HG03432 (cell line): ENCODE results near the gene SIGMAR1.

Source experiments
- ATAC-seq: cut with Tn5 transposase; IDR thresholded peaks from one replicate; pipeline ENCODE4 v1.9.1; 2021; ENCODE audit warnings: mild to moderate bottlenecking, moderate library complexity; ENCODE audit not compliant: unreplicated experiment

SIGMAR1 gene

DNA sequence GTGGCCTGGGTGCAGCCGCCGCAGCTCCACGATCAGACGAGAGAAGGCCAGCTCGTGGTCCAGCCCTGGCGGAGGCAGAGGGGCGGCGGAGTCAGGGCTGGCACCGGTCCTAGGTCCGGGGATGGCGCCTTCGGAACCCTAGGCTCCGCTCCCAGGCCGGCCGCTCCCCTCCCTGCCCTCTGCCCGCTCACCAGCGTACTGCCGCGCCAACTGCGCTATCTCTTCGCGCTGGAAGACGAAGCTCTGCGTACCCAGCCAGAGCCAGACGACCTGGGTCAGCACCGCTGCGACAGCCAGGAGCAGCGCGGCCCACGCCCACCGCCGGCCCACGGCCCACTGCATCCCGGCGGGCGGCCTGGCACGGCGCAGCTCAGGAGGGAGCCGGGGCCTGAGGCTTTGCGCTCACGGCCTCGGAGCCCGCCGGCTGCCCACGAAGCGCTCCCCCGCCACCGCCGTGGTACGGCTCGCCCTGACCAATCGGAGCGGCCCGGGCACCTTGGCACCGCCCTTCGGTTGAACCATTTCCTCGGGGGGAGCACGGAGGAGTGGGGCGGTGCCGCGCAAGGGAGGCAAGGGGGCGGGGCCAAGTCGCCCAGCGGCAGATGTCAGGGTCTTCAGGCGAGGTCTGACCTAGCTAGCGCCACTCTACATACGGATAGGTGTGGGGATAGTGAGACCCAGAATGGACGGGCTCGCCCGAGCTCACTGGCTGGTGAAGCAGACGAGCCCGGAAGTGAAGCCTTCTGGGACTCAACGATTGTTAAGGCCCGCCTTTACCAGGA, at the start of gene SIGMAR1:
TSS of gene SIGMAR1 (minus strand) at position 432 of the 782 bp plus-strand sequence. CDS start at position 342, 90 bp downstream.
- peak; percentile 94 for ATAC-seq

- ATAC-seq: no peak
These were observed 49.1 kb upstream of the SIGMAR1 start for GRCh38 chr9:34686732-34687131.

DNA sequence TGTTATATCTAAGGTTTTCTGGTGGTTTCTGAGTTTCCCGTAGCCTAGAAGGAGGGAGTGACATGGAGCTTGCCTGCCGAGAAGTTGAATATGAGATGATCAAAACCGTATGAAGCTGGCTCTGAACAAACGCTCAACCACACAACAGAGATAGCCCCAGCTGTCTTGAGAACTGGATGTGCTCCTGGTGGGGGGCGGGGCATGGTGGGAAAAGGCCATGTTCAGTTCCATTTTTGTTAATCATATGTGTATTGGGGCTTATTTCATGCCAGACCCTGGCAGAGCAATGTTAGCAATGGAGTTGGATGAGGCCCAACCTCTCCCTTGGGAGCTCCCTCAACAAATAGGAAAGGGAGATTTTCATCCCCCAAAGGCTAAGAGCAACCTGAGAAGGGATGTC, 48.6 kb upstream of the SIGMAR1 start:
- ATAC-seq: no peak

DNA sequence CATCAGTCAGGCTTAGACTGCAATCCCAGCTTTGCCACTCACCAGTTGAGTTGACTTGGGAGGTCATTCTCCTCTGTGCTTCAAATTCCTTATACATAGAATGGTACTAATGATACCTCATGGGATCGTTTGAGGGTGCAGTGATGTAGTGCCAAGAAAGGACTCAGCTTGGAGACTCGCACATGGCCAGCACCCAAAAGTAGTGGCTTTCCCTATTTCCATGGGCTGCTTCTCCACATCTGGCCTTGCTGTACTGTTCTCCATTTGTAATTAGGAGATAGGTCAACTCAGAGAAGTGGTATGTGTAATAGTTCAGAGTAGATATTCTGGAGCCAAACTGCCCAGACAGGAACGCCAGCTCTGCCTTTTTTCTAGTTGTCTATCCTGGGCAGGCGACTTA, 48.0 kb upstream of the SIGMAR1 start:
- no peak for ATAC-seq

GRCh38 chr9:34684816-34685215, 47.2 kb upstream of the SIGMAR1 start:
- no peak for ATAC-seq

DNA sequence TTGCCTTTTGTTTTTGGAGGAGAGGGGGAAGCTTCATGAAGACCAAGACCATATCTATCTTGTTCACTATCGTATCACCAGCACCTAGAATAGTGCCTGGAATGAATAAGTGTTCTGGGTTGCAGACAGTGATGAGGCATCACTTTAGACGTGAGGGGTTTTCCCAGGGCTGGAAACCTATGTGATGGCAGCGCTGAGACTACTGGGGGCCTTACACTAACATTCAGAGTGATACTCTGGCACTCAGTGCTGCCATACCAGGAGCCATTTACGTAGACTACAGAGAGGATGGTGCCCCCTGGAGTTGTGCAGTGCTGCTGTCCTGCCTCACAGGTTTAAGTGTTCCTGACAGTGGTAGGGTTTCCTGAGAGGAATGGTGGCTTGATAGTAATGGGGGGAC, 46.6 kb upstream of the SIGMAR1 start:
- ATAC-seq: no peak

- ATAC-seq: no peak
These were observed 38.3 kb upstream of the SIGMAR1 start for GRCh38 chr9:34675869-34676268.

DNA sequence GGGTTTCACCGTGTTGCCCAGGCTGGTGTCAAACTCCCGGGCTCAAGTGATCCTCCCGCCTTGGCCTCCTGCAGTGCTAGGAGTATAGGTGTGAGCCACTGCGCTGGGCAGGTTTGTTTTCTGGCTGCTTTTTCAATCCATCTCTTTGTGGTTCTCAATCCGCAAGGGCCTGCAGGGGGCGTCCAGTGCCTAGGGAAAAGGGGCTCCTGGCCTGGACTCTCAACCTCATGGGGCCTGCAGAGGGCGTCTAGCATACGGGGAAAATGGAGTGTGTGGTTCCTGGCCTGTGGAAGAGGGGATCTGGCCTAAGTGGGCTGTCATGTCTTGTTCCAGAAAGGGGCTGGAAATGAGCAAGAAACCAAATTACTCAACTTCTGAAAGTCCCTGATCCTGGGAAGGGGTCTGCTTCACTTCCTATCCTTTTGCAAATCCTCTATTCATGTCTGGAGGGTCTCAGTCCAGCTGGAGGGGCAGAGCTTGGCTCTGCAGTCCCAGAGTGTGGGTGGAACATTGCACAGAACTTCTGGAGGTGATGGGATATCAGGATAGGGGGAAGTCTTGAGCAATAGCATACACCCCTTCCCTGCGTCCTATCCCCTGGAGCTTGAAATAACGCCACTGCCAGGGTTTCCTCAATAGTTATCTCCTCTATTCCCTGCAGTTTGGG, 37.6 kb upstream of the SIGMAR1 start:
- ATAC-seq: no peak

- no peak for ATAC-seq
These were observed 36.9 kb upstream of the SIGMAR1 start for GRCh38 chr9:34674440-34674839.

DNA sequence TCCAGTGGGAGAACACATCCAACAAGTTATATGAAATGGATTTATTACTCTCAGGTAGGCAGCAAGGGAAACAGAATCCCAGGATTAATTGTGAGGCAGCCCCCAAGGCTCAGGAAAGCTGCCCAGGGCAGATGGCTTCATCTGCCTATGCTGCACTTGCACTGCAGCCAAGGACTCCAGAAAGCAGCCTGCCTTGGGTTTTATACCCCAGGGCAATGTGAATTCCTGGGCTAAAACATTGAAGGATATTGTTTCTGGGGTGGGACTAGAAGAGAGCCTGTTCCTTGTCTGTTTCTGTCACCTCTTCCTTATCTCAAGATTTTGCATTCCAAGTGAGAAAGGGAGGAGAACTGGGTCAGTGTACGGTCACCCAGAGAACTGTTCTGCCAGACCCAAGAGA, 33.7 kb upstream of the SIGMAR1 start:
- ATAC-seq: no peak

DNA sequence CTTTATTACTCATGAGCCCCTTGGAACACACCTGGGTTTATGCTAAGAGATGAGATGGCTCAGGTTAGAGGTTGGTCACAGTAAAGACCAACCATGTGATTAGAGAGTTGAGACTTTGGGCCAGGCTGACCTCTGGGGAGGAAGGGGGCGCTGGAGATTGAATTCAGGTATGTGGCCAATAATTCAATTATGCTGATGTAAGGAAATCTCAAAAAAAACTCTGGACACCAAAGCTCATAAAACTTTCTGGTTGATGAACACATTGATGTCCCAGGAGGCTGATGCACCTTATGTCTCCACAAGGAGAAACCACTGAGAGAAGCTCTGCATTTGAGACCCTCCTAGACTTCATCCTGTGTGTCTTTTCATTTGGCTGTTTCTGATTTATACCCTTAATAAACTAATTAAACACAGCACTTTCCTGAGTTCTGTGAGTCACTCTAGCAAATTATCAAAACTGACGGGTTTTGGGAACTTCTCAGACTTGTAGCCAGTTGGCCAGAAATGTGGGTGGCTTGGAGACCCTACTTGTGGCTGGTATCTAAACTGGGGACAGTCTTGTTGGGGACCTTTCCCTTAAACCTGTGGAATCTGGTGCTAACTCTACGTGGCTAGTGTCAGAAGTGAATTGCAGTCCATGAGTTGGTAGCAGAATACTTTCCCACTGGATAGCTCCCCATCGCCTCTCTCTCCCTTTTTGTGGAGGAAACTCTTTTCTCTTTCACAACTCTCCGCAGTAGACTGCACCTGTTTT, 32.4 kb upstream of the SIGMAR1 start:
- ATAC-seq: no peak

- ATAC-seq: peak; percentile 72
These were observed 28.0 kb upstream of the SIGMAR1 start for GRCh38 chr9:34665381-34666250.

- peak; percentile 29 for ATAC-seq
These were observed 27.4 kb upstream of the SIGMAR1 start for GRCh38 chr9:34665067-34665380.

DNA sequence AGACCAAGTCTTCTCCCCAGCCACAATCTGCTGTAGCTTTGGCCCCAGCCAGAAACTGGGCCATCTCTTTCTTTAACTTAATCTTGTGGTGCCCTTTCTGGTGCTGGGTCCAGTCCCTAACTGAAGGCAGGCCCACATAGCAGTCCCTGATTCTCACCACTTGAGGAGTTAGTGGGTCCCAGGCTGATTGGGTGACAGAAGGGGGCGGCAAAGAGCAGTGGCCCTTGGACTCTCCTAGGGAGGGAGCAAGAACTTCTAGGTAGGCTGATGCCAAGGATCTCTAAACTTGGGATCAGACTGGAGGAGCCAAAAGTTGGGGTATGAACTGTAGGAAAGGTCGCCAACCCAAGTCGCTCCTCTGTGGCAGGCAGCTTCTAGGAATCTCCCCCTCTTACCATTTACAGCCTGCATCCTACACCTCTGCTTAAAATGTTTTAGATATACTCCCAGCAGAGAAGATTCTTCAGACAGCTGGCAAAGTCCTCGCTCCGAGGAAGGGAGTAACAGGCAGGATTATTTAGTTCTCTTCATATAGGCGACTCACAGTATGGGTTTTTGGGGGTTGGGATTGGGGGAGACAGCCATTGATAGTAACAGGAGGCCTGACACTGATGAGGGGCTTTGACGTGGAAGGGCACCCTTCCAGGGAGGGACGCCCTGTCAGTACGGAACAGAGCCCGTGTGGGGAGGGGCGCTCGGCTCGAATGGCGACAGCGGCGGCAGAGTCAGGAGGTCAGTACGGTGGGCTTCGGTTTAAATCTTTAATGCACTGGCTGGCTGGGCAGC, 26.9 kb upstream of the SIGMAR1 start:
- peak; percentile 61 for ATAC-seq

- no peak for ATAC-seq
These were observed 25.7 kb upstream of the SIGMAR1 start for GRCh38 chr9:34663303-34663605.

DNA sequence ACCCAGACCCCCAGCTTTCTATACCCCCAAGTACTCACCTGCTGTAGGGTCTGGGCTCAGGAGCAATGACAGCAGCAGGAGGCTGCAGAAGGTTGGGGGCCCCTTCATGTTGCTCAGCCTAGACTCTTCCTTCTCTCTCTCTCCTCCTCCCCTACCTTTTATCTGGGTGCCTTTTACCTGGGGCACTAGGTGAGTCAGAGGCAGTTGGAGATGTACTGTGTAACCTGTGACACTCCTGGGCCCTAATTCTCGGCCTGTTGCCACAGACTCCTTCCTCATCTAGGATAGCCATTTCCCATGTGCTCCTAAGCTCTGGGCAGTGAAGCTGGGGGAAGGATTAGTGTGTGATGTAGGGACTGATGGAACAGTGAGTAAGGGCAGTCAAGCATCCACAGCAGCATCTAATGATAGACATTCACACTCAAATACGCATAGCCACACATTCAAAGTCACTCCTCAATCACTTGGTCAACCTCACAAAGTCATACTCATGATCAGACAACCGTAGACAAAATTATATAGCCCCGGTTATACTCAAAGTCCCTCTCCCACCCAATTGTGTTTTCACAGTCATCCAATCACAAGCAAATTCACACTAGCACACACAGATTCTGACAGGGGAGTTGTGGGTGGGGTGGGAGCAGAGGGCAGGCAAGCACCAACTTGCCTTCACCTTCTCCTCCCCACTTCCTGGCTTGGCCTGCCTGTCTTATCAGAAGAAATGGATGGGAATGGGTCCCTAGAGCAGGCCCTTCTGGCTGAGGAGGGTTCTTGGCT, 25.1 kb upstream of the SIGMAR1 start, which contains the start of gene CCL27:
TSS of gene CCL27 (minus strand) at position 132 of the 777 bp plus-strand sequence. CDS start at position 108, 24 bp downstream.
- no peak for ATAC-seq

- ATAC-seq: no peak
These were observed 22.1 kb upstream of the SIGMAR1 start for GRCh38 chr9:34659592-34660253.

DNA sequence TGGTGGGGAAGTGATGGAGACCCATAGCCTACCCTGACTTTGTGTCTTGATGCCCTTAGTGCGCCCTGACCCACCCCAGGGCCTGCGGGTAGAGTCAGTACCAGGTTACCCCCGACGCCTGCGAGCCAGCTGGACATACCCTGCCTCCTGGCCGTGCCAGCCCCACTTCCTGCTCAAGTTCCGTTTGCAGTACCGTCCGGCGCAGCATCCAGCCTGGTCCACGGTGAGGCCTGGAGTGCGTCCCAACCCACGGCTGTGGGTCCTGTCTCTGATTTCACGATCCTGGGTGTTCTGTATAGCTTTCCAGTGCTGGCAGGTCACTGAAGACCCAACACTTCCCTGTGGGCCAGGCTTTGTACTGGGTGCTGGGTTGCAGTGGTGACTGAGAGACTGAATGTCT, 20.9 kb upstream of the SIGMAR1 start:
- no peak for ATAC-seq

DNA sequence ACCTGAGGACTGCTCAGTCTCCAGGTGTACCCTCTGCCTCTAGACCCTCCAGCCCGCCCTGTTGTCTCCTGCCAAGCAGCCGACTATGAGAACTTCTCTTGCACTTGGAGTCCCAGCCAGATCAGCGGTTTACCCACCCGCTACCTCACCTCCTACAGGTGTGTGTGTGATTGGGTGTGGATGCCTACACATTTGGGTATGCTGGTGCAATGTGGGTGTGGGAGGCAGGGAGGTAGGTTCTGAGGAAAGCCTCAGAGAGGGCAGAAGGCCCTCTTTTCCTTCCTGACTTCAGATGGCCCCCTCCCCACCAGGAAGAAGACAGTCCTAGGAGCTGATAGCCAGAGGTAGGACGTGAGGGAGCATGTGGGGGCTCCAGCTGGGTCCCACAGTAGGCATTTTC, 19.4 kb upstream of the SIGMAR1 start:
- no peak for ATAC-seq
